PC-3 (cell line): ENCODE data around the gene MYO5A. TPM values are rescaled to one million over a fixed set of nuclear protein-coding genes. Genes with fewer than 3 reads are reported as not detected.
A peak's percentile ranks its signal among the peaks of the same experiment; 100 is the strongest.

Experiments
- ATAC-seq: fragments of 200-7000 bp; cut with Tn5 transposase; 2 replicates; pipeline ENCODE4 v1.9.1; 2020; ENCODE audit warnings: mild to moderate bottlenecking, moderate library complexity
- BruUV-seq: library from RNA; stranded (reverse); fragments of 400-500 nt; replicated peaks from 2 replicates; lab custom pipeline; 2021; lab: Mats Ljungman, UMichigan
- CTCF ChIA-PET: fragments of 300-600 bp; sonication (Branson Sonifier 250); formaldehyde crosslinking; loops from one replicate; lab custom pipeline; 2022; ENCODE audit warnings: antibody characterized with exemption; lab: Charles Lee
- POLR2A ChIA-PET: fragments of 300-600 bp; sonication (Branson Sonifier 250); formaldehyde crosslinking; loops from one replicate; lab custom pipeline; 2022; ENCODE audit warnings: antibody characterized with exemption; ENCODE audit not compliant: unreplicated experiment; lab: Charles Lee
- DNase-seq: peaks from one replicate; pipeline ENCODE4 v3.0.0-alpha.2; 2015
- H2AFZ ChIP-seq: fragments of 300-600 bp; sonication (generic); 2 replicates; pipeline ENCODE4 v1.6.0; 2016; ENCODE audit warnings: antibody characterized with exemption, low read length
- H3F3A ChIP-seq: fragments of 300-600 bp; sonication (generic); one replicate; pipeline ENCODE4 v1.6.0; 2017; ENCODE audit warnings: antibody characterized with exemption, low read length, control low read depth, mild to moderate bottlenecking; ENCODE audit not compliant: unreplicated experiment
- H3K27ac ChIP-seq: fragments of 300-600 bp; sonication (generic); 2 replicates; pipeline ENCODE4 v1.5.1; 2016; ENCODE audit warnings: mild to moderate bottlenecking, low read length
- H3K27me3 ChIP-seq: fragments of 300-600 bp; sonication (generic); 2 replicates; pipeline ENCODE4 v1.6.1; 2016; ENCODE audit warnings: low read length, mixed read lengths
- H3K36me3 ChIP-seq: fragments of 300-600 bp; sonication (generic); 2 replicates; pipeline ENCODE4 v1.6.1; 2016; ENCODE audit warnings: low read depth, mixed run types, low read length, mixed read lengths
- H3K4me1 ChIP-seq: fragments of 300-600 bp; sonication (generic); 2 replicates; pipeline ENCODE4 v1.5.1; 2016; ENCODE audit warnings: low read length; ENCODE audit not compliant: insufficient read depth
- H3K4me2 ChIP-seq: fragments of 300-600 bp; sonication (generic); 2 replicates; pipeline ENCODE4 v1.6.0; 2016; ENCODE audit warnings: low read length
- H3K4me3 ChIP-seq: fragments of 300-600 bp; sonication (generic); 2 replicates; pipeline ENCODE4 v1.5.1; 2016; ENCODE audit warnings: mild to moderate bottlenecking, low read length, mixed read lengths
- H3K79me2 ChIP-seq: fragments of 300-600 bp; sonication (generic); 2 replicates; pipeline ENCODE4 v1.6.1; 2017; ENCODE audit warnings: low read length, mixed read lengths
- H3K9ac ChIP-seq: fragments of 300-600 bp; sonication (generic); 2 replicates; pipeline ENCODE4 v1.6.0; 2016; ENCODE audit warnings: mild to moderate bottlenecking, low read length
- H3K9me2 ChIP-seq: fragments of 300-600 bp; sonication (generic); replicated peaks from 2 replicates; pipeline ENCODE4 v1.6.1; 2016; ENCODE audit warnings: mixed run types, low read length, mixed read lengths
- H3K9me3 ChIP-seq: fragments of 300-600 bp; sonication (generic); 2 replicates; pipeline ENCODE4 v1.6.1; 2016; ENCODE audit warnings: low read length, mixed read lengths
- H4K20me1 ChIP-seq: fragments of 300-600 bp; sonication (generic); 2 replicates; pipeline ENCODE4 v1.6.1; 2016; ENCODE audit warnings: low read length, mixed read lengths
- EZH2 ChIP-seq: fragments of 300-600 bp; sonication (generic); IDR thresholded peaks from one replicate; pipeline ENCODE4 v1.6.1; 2017; ENCODE audit warnings: antibody characterized with exemption, mild to moderate bottlenecking, low read length; ENCODE audit not compliant: unreplicated experiment
- EZH2phosphoT487 ChIP-seq: fragments of 300-600 bp; sonication (generic); IDR thresholded peaks from 2 replicates; pipeline ENCODE4 v1.6.1; 2018; ENCODE audit warnings: mild to moderate bottlenecking, antibody characterized with exemption, low read length, borderline replicate concordance
- intact Hi-C: fragments of 100-400 bp; cut with micrococcal nuclease; formaldehyde crosslinking; loops from 2 replicates; pipeline ENCODE4 v1.9.0; 2023
- total RNA-seq: library from RNA; depleted of rRNA; stranded (reverse); fragments of >200 nt; gene quantifications from 2 replicates; pipeline ENCODE4 v1.2.3, GENCODE V29; 2014
- TF ChIP-seq, protein P1 (sequence below): fragments of 300-600 bp; sonication (generic); conservative IDR thresholded peaks from 2 replicates; pipeline ENCODE4 v1.5.1; 2017; ENCODE audit warnings: antibody characterized with exemption, low read depth, mild to moderate bottlenecking, low read length

MYO5A gene
- total RNA-seq, 1 experiment from 2014 or later, result 42.1 TPM

GRCh38 chr15:52496175-52496574 is 32.5 kb downstream of the MYO5A start:
- no peak for TF ChIP-seq EZH2phosphoT487
- no peak for TF ChIP-seq EZH2
- TF ChIP-seq, protein P1, sequence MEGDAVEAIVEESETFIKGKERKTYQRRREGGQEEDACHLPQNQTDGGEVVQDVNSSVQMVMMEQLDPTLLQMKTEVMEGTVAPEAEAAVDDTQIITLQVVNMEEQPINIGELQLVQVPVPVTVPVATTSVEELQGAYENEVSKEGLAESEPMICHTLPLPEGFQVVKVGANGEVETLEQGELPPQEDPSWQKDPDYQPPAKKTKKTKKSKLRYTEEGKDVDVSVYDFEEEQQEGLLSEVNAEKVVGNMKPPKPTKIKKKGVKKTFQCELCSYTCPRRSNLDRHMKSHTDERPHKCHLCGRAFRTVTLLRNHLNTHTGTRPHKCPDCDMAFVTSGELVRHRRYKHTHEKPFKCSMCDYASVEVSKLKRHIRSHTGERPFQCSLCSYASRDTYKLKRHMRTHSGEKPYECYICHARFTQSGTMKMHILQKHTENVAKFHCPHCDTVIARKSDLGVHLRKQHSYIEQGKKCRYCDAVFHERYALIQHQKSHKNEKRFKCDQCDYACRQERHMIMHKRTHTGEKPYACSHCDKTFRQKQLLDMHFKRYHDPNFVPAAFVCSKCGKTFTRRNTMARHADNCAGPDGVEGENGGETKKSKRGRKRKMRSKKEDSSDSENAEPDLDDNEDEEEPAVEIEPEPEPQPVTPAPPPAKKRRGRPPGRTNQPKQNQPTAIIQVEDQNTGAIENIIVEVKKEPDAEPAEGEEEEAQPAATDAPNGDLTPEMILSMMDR, result no peak
- Histone ChIP-seq H3K9ac (no peak overlapping the region), H3K79me2 (peaks cover 10% of the 10 kb centered on the region), H3K9me2 (no peaks in the 10 kb centered on the region), H3F3A (peaks cover 4% of the 10 kb centered on the region), H3K9me3 (no peaks in the 10 kb centered on the region), H3K36me3 (no peaks in the 10 kb centered on the region), H4K20me1 (no peaks in the 10 kb centered on the region), H3K4me1 (peaks cover 27% of the 10 kb centered on the region), H3K27ac (peak overlapping the region; percentile 62), H2AFZ (no peak overlapping the region), H3K27me3 (no peaks in the 10 kb centered on the region), H3K4me3 (no peak overlapping the region), H3K4me2 (0 out of 2 replicates have a peak overlapping the region, but pooled peaks have one; percentile 8)
- intact Hi-C loops, result no loop called here
- no TSS peak for BruUV-seq
- DNase-seq (no peak), ATAC-seq (no peak)
- CTCF ChIA-PET, result no interaction called here
- POLR2A ChIA-PET, result interaction anchor here (0.6 kb wide), 1 partner anchor 126 kb away, joined by 14 read pairs; no protein-coding TSS in a partner anchor

- H3K4me1 ChIP-seq, result peaks cover 27% of the 10 kb centered on the region
- intact Hi-C loops, result no loop called here
- H3K4me2 ChIP-seq, result no peak overlapping the region
- no peak for ATAC-seq
- H2AFZ ChIP-seq, result no peak overlapping the region
- ChIA-PET CTCF (no interaction called here), POLR2A (no interaction called here)
- no peak for DNase-seq
- peaks cover 4% of the 10 kb centered on the region for H3F3A ChIP-seq
- H3K9me3 ChIP-seq, result no peaks in the 10 kb centered on the region
- no peak overlapping the region for H3K27ac ChIP-seq
- H3K27me3 ChIP-seq, result no peaks in the 10 kb centered on the region
- H3K9ac ChIP-seq, result no peak overlapping the region
- H3K36me3 ChIP-seq, result no peaks in the 10 kb centered on the region
- TF ChIP-seq, protein P1, result no peak
- no peak for TF ChIP-seq EZH2
- no peak for TF ChIP-seq EZH2phosphoT487
- H3K9me2 ChIP-seq, result no peaks in the 10 kb centered on the region
- no peak overlapping the region for H3K4me3 ChIP-seq
- no peaks in the 10 kb centered on the region for H4K20me1 ChIP-seq
- BruUV-seq, result no TSS peak
- peaks cover 15% of the 10 kb centered on the region for H3K79me2 ChIP-seq
Observed at GRCh38 chr15:52495125-52495524, 33.6 kb downstream of the MYO5A start.

GRCh38 chr15:52493968-52494367 is 34.7 kb downstream of the MYO5A start:
- Histone ChIP-seq H2AFZ (no peak overlapping the region), H3K27me3 (no peaks in the 10 kb centered on the region), H3K4me1 (peaks cover 27% of the 10 kb centered on the region), H3K4me3 (no peak overlapping the region), H3F3A (peaks cover 4% of the 10 kb centered on the region), H3K9ac (no peak overlapping the region), H3K79me2 (peaks cover 23% of the 10 kb centered on the region), H3K27ac (no peak overlapping the region), H3K9me3 (no peaks in the 10 kb centered on the region), H3K4me2 (no peak overlapping the region), H3K9me2 (no peaks in the 10 kb centered on the region), H4K20me1 (no peaks in the 10 kb centered on the region), H3K36me3 (no peaks in the 10 kb centered on the region)
- TF ChIP-seq EZH2phosphoT487 (no peak), EZH2 (no peak)
- TF ChIP-seq, protein P1, result no peak
- ChIA-PET POLR2A (no interaction called here), CTCF (no interaction called here)
- intact Hi-C loops, result no loop called here
- peak; percentile 26; the same call in 1 of the 2 replicates for ATAC-seq
- peak; percentile 39 for DNase-seq
- BruUV-seq, result no TSS peak
